IMR-90 (cell line): ENCODE results near the gene IGF2R. TPM values are rescaled to one million over a fixed set of nuclear protein-coding genes. Genes with fewer than 3 reads are reported as not detected.

Source experiments
- ATAC-seq: fragments of 200-7000 bp; cut with Tn5 transposase; 2 replicates; pipeline ENCODE4 v1.9.1; 2020; ENCODE audit warnings: low read depth, mild to moderate bottlenecking, moderate library complexity
- BruUV-seq: library from RNA; stranded (reverse); fragments of 400-500 nt; replicated peaks from 2 replicates; lab custom pipeline; 2021; lab: Mats Ljungman, UMichigan
- CTCF ChIA-PET: fragments of 300-600 bp; formaldehyde crosslinking; extraction: SDS; loops from one replicate; lab custom pipeline; 2021; ENCODE audit warnings: antibody characterized with exemption; lab: Yijun Ruan, JAX
- POLR2A ChIA-PET: fragments of 300-600 bp; sonication (Branson Sonifier 250); formaldehyde crosslinking; loops from one replicate; lab custom pipeline; 2022; ENCODE audit warnings: antibody characterized with exemption; ENCODE audit not compliant: unreplicated experiment; lab: Charles Lee
- DNase-seq: peaks from one replicate; pipeline ENCODE4 v3.0.0; 2013
- H2AFZ ChIP-seq: replicated peaks from 2 replicates; pipeline ENCODE3; 2013; ENCODE audit warnings: low read length, mild to moderate bottlenecking; ENCODE audit not compliant: poor library complexity
- H2AK5ac ChIP-seq: 2 replicates; pipeline ENCODE4 v1.6.1; 2013; ENCODE audit warnings: low read depth, low read length, inconsistent platforms
- H2AK9ac ChIP-seq: replicated peaks from 2 replicates; pipeline ENCODE3; 2013; ENCODE audit warnings: mild to moderate bottlenecking, low read depth, low read length, moderate library complexity; ENCODE audit not compliant: poor library complexity
- H2BK120ac ChIP-seq: 2 replicates; pipeline ENCODE4 v1.6.1; 2013; ENCODE audit warnings: low read depth, low read length, inconsistent platforms
- H2BK15ac ChIP-seq: 3 replicates; pipeline ENCODE4 v1.6.1; 2013; ENCODE audit warnings: low read depth, low read length, inconsistent platforms
- H2BK20ac ChIP-seq: 2 replicates; pipeline ENCODE4 v1.6.1; 2013; ENCODE audit warnings: low read depth, mild to moderate bottlenecking, inconsistent platforms, low read length, moderate library complexity
- H2BK5ac ChIP-seq: 2 replicates; pipeline ENCODE4 v1.6.1; 2013; ENCODE audit warnings: mild to moderate bottlenecking, low read depth, low read length, inconsistent platforms; ENCODE audit not compliant: poor library complexity, severe bottlenecking
- H3K14ac ChIP-seq: replicated peaks from 2 replicates; pipeline ENCODE4 v1.6.1; 2013; ENCODE audit warnings: low read depth, low read length, inconsistent platforms
- H3K18ac ChIP-seq: 2 replicates; pipeline ENCODE4 v1.6.1; 2013; ENCODE audit warnings: low read depth, low read length, control low read depth
- H3K23ac ChIP-seq: 2 replicates; pipeline ENCODE4 v1.6.1; 2013; ENCODE audit warnings: low read depth, low read length, inconsistent platforms
- H3K27ac ChIP-seq: 2 replicates; pipeline ENCODE4 v1.5.1; 2013; ENCODE audit warnings: mild to moderate bottlenecking, control low read depth, low read length; ENCODE audit not compliant: insufficient read depth
- H3K27me3 ChIP-seq: 2 replicates; pipeline ENCODE4 v1.6.1; 2013; ENCODE audit warnings: low read length; ENCODE audit not compliant: control insufficient read depth, insufficient read depth
- H3K36me3 ChIP-seq: 2 replicates; pipeline ENCODE4 v1.6.1; 2013; ENCODE audit warnings: low read length, mixed read lengths; ENCODE audit not compliant: control insufficient read depth, insufficient read depth
- H3K4ac ChIP-seq: 2 replicates; pipeline ENCODE4 v1.6.1; 2013; ENCODE audit warnings: low read depth, low read length, inconsistent platforms
- H3K4me1 ChIP-seq: 2 replicates; pipeline ENCODE4 v1.6.1; 2013; ENCODE audit warnings: low read length, mixed read lengths; ENCODE audit not compliant: control insufficient read depth, insufficient read depth
- H3K4me2 ChIP-seq: 2 replicates; pipeline ENCODE4 v1.6.1; 2013; ENCODE audit warnings: low read depth, mild to moderate bottlenecking, control low read depth, low read length, moderate library complexity
- H3K4me3 ChIP-seq: 2 replicates; pipeline ENCODE4 v1.5.1; 2013; ENCODE audit warnings: low read depth, mild to moderate bottlenecking, control low read depth, low read length, moderate library complexity; ENCODE audit not compliant: insufficient read depth
- H3K56ac ChIP-seq: 2 replicates; pipeline ENCODE4 v1.6.1; 2013; ENCODE audit warnings: low read length, inconsistent platforms; ENCODE audit not compliant: insufficient read depth; ENCODE audit errors: extremely low read depth
- H3K79me1 ChIP-seq, 2 experiments: 2 replicates each; pipeline ENCODE4 v1.6.1; 2013; ENCODE audit warnings: low read length in 2 of 2, inconsistent platforms in 1 of 2, low read depth in 1 of 2
- H3K9ac ChIP-seq: 2 replicates; pipeline ENCODE4 v1.6.1; 2013; ENCODE audit warnings: low read depth, low read length, control low read depth
- H3K9me1 ChIP-seq: 2 replicates; pipeline ENCODE4 v1.6.1; 2013; ENCODE audit warnings: low read length, inconsistent platforms; ENCODE audit not compliant: insufficient read depth
- H3K9me3 ChIP-seq: 2 replicates; pipeline ENCODE4 v1.6.1; 2013; ENCODE audit warnings: low read length; ENCODE audit not compliant: control insufficient read depth, insufficient read depth
- H4K20me1 ChIP-seq: 2 replicates; pipeline ENCODE4 v1.6.1; 2013; ENCODE audit warnings: low read length, inconsistent platforms; ENCODE audit not compliant: insufficient read depth
- H4K5ac ChIP-seq: 2 replicates; pipeline ENCODE4 v1.6.1; 2013; ENCODE audit warnings: mild to moderate bottlenecking, low read depth, low read length, control low read depth
- H4K8ac ChIP-seq, 2 experiments: 2 replicates each; pipeline ENCODE4 v1.6.1; 2013; ENCODE audit warnings: low read depth in 2 of 2, low read length in 2 of 2, control low read depth in 1 of 2, inconsistent platforms in 1 of 2
- H4K91ac ChIP-seq: 2 replicates; pipeline ENCODE4 v1.6.1; 2013; ENCODE audit warnings: low read depth, low read length, inconsistent platforms; ENCODE audit not compliant: insufficient read depth
- BHLHE40 ChIP-seq: fragments of 150-350 bp; IDR thresholded peaks from 2 replicates; pipeline ENCODE4 v1.6.1; 2016; ENCODE audit warnings: mild to moderate bottlenecking, low read depth, low read length
- CEBPB ChIP-seq: IDR thresholded peaks from 2 replicates; pipeline ENCODE4 v1.6.1; 2012; ENCODE audit warnings: low read depth, low read length, improper control_type of control experiment
- ELK1 ChIP-seq: fragments of 150-350 bp; IDR thresholded peaks from 2 replicates; pipeline ENCODE4 v1.6.1; 2016; ENCODE audit warnings: low read depth, mild to moderate bottlenecking, low read length, moderate library complexity, borderline replicate concordance
- FOS ChIP-seq: fragments of 150-350 bp; IDR thresholded peaks from 2 replicates; pipeline ENCODE4 v1.6.1; 2016; ENCODE audit warnings: low read depth, low read length
- MAFK ChIP-seq: IDR thresholded peaks from 2 replicates; pipeline ENCODE4 v1.6.1; 2012; ENCODE audit warnings: low read depth, low read length, improper control_type of control experiment
- MAZ ChIP-seq: IDR thresholded peaks from 2 replicates; pipeline ENCODE4 v1.6.1; 2012; ENCODE audit warnings: low read depth, mild to moderate bottlenecking, low read length, improper control_type of control experiment, moderate library complexity, borderline replicate concordance
- MXI1 ChIP-seq: IDR thresholded peaks from 2 replicates; pipeline ENCODE4 v1.6.1; 2012; ENCODE audit warnings: low read depth, mild to moderate bottlenecking, low read length, moderate library complexity, borderline replicate concordance
- NFE2L2 ChIP-seq: fragments of 150-350 bp; IDR thresholded peaks from 2 replicates; pipeline ENCODE4 v1.6.1; 2016; ENCODE audit warnings: low read depth, mild to moderate bottlenecking, low read length
- POLR2A ChIP-seq: IDR thresholded peaks from 2 replicates; pipeline ENCODE4 v1.6.1; 2012; ENCODE audit warnings: mild to moderate bottlenecking, low read depth, low read length
- RAD21 ChIP-seq: IDR thresholded peaks from 2 replicates; pipeline ENCODE4 v1.6.1; 2012; ENCODE audit warnings: low read length, improper control_type of control experiment
- RCOR1 ChIP-seq: IDR thresholded peaks from 2 replicates; pipeline ENCODE4 v1.6.1; 2012; ENCODE audit warnings: mild to moderate bottlenecking, low read length, improper control_type of control experiment; ENCODE audit not compliant: insufficient replicate concordance
- RFX5 ChIP-seq: IDR thresholded peaks from 2 replicates; pipeline ENCODE4 v1.8.0; 2012; ENCODE audit warnings: low read depth, mild to moderate bottlenecking, low read length, moderate library complexity
- SMC3 ChIP-seq: fragments of 150-350 bp; IDR thresholded peaks from 2 replicates; pipeline ENCODE4 v1.6.1; 2016; ENCODE audit warnings: low read depth, mild to moderate bottlenecking, antibody characterized with exemption, low read length, moderate library complexity
- WGBS, 2 experiments: methylation state at CpG; one replicate each; pipeline versions ENCODE4 v1.1.5 to v1.1.7; 2013; ENCODE audit warnings: missing lambda C conversion rate in 2 of 2; ENCODE audit not compliant: insufficient read length in 1 of 2; ENCODE audit errors: extremely low coverage in 2 of 2; 5-methylcytosine and 5-hydroxymethylcytosine counted together
- dilution Hi-C: fragments of 300-500 bp; cut with HindIII; formaldehyde crosslinking; loops from one replicate; pipeline ENCODE4 v1.14.3; 2018; ENCODE audit warnings: low sequenced_read_pairs; ENCODE audit not compliant: unreplicated experiment
- in situ Hi-C: fragments of 300-500 bp; cut with MboI; formaldehyde crosslinking; loops from 3 replicates; pipeline ENCODE4 v1.14.3; 2019; ENCODE audit warnings: low sequenced_read_pairs, inconsistent platforms, mixed read lengths
- intact Hi-C: fragments of 100-400 bp; cut with micrococcal nuclease; formaldehyde crosslinking; loops from 2 replicates; pipeline ENCODE4 v1.10.0; 2022
- polyA plus RNA-seq, 3 experiments: library from polyadenylated mRNA; depleted of rRNA; stranded (reverse); fragments of >200 nt; gene quantifications; 2 replicates each; pipeline ENCODE4 v1.2.3, GENCODE V29; 2012; ENCODE audit warnings: low replicate concordance in 1 of 3
- total RNA-seq: library from RNA; depleted of rRNA; stranded (reverse); fragments of >200 nt; gene quantifications from 2 replicates; pipeline ENCODE4 v1.2.3, GENCODE V29; 2012
- TF ChIP-seq, protein P1 (sequence below): conservative IDR thresholded peaks from 2 replicates; pipeline ENCODE4 v1.5.1; 2012; ENCODE audit warnings: mild to moderate bottlenecking, low read depth, low read length, improper control_type of control experiment
- TF ChIP-seq, protein P2 (sequence below): fragments of 150-350 bp; IDR thresholded peaks from 2 replicates; pipeline ENCODE4 v1.6.1; 2017; ENCODE audit warnings: mild to moderate bottlenecking, antibody characterized with exemption, low read length, low read depth

The IGF2R gene
- total and polyA plus RNA-seq, 2 of the 4 experiments (the other 2 are of a cell fraction), result 33.2 to 41.4 TPM

- Histone ChIP-seq H2AK9ac (no peak overlapping the region), H3K9me3 (no peaks in the 10 kb centered on the region), H3K9ac (no peak overlapping the region), H3K23ac (no peak overlapping the region), H3K4me1 (0 out of 2 replicates have a peak, but pooled peaks cover 2% of the 10 kb centered on the region), H3K18ac (no peak overlapping the region), H2AFZ (no peak overlapping the region), H2BK20ac (no peak overlapping the region), H4K20me1 (peaks cover 18% of the 10 kb centered on the region; the same call in 1 of the 2 replicates), H3K79me1 (peaks cover 14 to 34% of the 10 kb centered on the region in 2 experiments), H3K4me3 (no peak overlapping the region), H3K27me3 (no peaks in the 10 kb centered on the region), H2BK5ac (no peak overlapping the region), H3K27ac (no peak overlapping the region), H3K14ac (no peak overlapping the region), H4K91ac (no peak overlapping the region), H3K9me1 (peaks cover 6% of the 10 kb centered on the region), H4K5ac (no peak overlapping the region), H3K4ac (no peak overlapping the region), H4K8ac (no peak overlapping the region), H3K56ac (no peak overlapping the region), H3K36me3 (peaks cover 18% of the 10 kb centered on the region), H2AK5ac (no peak overlapping the region), H2BK120ac (no peak overlapping the region), H2BK15ac (no peak overlapping the region), H3K4me2 (no peak overlapping the region)
- ATAC-seq (no peak), DNase-seq (no peak)
- in situ Hi-C loops, result no loop called here
- CTCF ChIA-PET, result no interaction called here
- intact Hi-C loops, result no loop called here
- dilution Hi-C loops, result no loop called here
- no TSS peak for BruUV-seq
- WGBS, 2 experiments, result 100% methylated on average over 6 of the region's 10 CpGs; no CpG with 5 or more reads in 1 of the 2 experiments
- POLR2A ChIA-PET, result no interaction called here
- TF ChIP-seq MXI1 (no peak), ELK1 (no peak), RFX5 (no peak), CEBPB (no peak), SMC3 (no peak), FOS (no peak), MAFK (no peak), RAD21 (no peak), MAZ (no peak), NFE2L2 (no peak), RCOR1 (no peak), BHLHE40 (no peak), POLR2A (no peak)
- TF ChIP-seq, protein P1, sequence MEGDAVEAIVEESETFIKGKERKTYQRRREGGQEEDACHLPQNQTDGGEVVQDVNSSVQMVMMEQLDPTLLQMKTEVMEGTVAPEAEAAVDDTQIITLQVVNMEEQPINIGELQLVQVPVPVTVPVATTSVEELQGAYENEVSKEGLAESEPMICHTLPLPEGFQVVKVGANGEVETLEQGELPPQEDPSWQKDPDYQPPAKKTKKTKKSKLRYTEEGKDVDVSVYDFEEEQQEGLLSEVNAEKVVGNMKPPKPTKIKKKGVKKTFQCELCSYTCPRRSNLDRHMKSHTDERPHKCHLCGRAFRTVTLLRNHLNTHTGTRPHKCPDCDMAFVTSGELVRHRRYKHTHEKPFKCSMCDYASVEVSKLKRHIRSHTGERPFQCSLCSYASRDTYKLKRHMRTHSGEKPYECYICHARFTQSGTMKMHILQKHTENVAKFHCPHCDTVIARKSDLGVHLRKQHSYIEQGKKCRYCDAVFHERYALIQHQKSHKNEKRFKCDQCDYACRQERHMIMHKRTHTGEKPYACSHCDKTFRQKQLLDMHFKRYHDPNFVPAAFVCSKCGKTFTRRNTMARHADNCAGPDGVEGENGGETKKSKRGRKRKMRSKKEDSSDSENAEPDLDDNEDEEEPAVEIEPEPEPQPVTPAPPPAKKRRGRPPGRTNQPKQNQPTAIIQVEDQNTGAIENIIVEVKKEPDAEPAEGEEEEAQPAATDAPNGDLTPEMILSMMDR, result no peak
- TF ChIP-seq, protein P2, sequence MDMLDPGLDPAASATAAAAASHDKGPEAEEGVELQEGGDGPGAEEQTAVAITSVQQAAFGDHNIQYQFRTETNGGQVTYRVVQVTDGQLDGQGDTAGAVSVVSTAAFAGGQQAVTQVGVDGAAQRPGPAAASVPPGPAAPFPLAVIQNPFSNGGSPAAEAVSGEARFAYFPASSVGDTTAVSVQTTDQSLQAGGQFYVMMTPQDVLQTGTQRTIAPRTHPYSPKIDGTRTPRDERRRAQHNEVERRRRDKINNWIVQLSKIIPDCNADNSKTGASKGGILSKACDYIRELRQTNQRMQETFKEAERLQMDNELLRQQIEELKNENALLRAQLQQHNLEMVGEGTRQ, result no peak
Measured at GRCh38 chr6:160015778-160016684, 47.1 kb downstream of the IGF2R start.
